ENCODE data around the gene SFT2D2. TPM values are rescaled to one million over a fixed set of nuclear protein-coding genes. Genes with fewer than 3 reads are reported as not detected.
"Not testable (repeated sequence)": the region's sequence is repeated elsewhere in the genome, so short reads cannot be mapped to it uniquely, and the experiment has no call there.

SFT2D2 gene
- total RNA-seq, 3 donors from 2014 or later, result 62.0 to 87.0 (median 70.6) TPM

- intact Hi-C loops (cut with DNase I, micrococcal nuclease), result no loop called here
- H3K9me3 ChIP-seq, result no peaks in the 10 kb centered on the region
- peaks cover 8% of the 10 kb centered on the region for H3K4me1 ChIP-seq (ENCODE audit: low read depth)
- DNase-seq, result no peak
- no peak for ATAC-seq
- TF ChIP-seq CTCF (IDR thresholded peaks at IDR 0.05), result no peak
- no peaks in the 10 kb centered on the region for H3K36me3 ChIP-seq (ENCODE audit: low read depth)
- H3K4me3 ChIP-seq, result no peak overlapping the region
Observed at GRCh38 chr1:168180148-168180524, 45.7 kb upstream of the SFT2D2 start.

GRCh38 chr1:168181063-168181720 lies 44.6 kb upstream of the SFT2D2 start:
- H3K36me3 ChIP-seq (ENCODE audit: low read depth); H3K4me3 ChIP-seq; H3K9me3 ChIP-seq; ATAC-seq; H3K4me1 ChIP-seq (ENCODE audit: low read depth); intact Hi-C loops (cut with DNase I, micrococcal nuclease); DNase-seq: not testable (repeated sequence)

GRCh38 chr1:168187177-168187576 lies 38.6 kb upstream of the SFT2D2 start:
- no peaks in the 10 kb centered on the region for H3K36me3 ChIP-seq (ENCODE audit: low read depth)

GRCh38 chr1:168190403-168190802 lies 35.4 kb upstream of the SFT2D2 start:
- TF ChIP-seq CTCF (IDR thresholded peaks at IDR 0.05), result no peak
- ATAC-seq, result no peak
- intact Hi-C loops (cut with DNase I, micrococcal nuclease), result no loop called here

More at GRCh38 chr1:168187177-168187576, 38.6 kb upstream of the SFT2D2 start:
- intact Hi-C loops (cut with DNase I, micrococcal nuclease), result no loop called here
- no peak overlapping the region for H3K4me3 ChIP-seq
- H3K9me3 ChIP-seq, result no peaks in the 10 kb centered on the region
- no peaks in the 10 kb centered on the region for H3K4me1 ChIP-seq (ENCODE audit: low read depth)
- no peak for ATAC-seq
- DNase-seq, result no peak
- no peak for TF ChIP-seq CTCF (IDR thresholded peaks at IDR 0.05)

GRCh38 chr1:168195199-168196135 lies 30.3 kb upstream of the SFT2D2 start:
- no peak for DNase-seq
- intact Hi-C loops (cut with DNase I, micrococcal nuclease), result no loop called here
- Histone ChIP-seq H3K36me3 (ENCODE audit: low read depth) (no peaks in the 10 kb centered on the region), H3K4me1 (ENCODE audit: low read depth) (no peaks in the 10 kb centered on the region), H3K9me3 (no peaks in the 10 kb centered on the region), H3K4me3 (no peak overlapping the region)
- no peak for TF ChIP-seq CTCF (IDR thresholded peaks at IDR 0.05)
- ATAC-seq, result no peak

More at GRCh38 chr1:168190403-168190802, 35.4 kb upstream of the SFT2D2 start:
- no peak for DNase-seq
- no peaks in the 10 kb centered on the region for H3K9me3 ChIP-seq
- no peaks in the 10 kb centered on the region for H3K4me1 ChIP-seq (ENCODE audit: low read depth)
- H3K36me3 ChIP-seq (ENCODE audit: low read depth), result no peaks in the 10 kb centered on the region
- no peak overlapping the region for H3K4me3 ChIP-seq

GRCh38 chr1:168199056-168199455 lies 26.7 kb upstream of the SFT2D2 start:
- TF ChIP-seq CTCF (IDR thresholded peaks at IDR 0.05), result no peak
- H3K9me3 ChIP-seq, result no peaks in the 10 kb centered on the region

More at GRCh38 chr1:168199056-168199455, 26.7 kb upstream of the SFT2D2 start:
- intact Hi-C loops (cut with DNase I, micrococcal nuclease), result no loop called here
- no peak for ATAC-seq
- Histone ChIP-seq H3K4me1 (ENCODE audit: low read depth) (no peaks in the 10 kb centered on the region), H3K4me3 (no peak overlapping the region), H3K36me3 (ENCODE audit: low read depth) (no peaks in the 10 kb centered on the region)
- DNase-seq, result no peak

Data from mucosa of descending colon (tissue), 3 donors.